GM12801 (cell line): ENCODE data around the gene MLLT1.

Experiments used
- TF ChIP-seq, protein P1 (sequence below): IDR thresholded peaks from one replicate; pipeline ENCODE4 v1.5.1; 2011; ENCODE audit warnings: control low read depth; ENCODE audit not compliant: insufficient read length; ENCODE audit errors: extremely low read depth

Gene MLLT1, protein sequence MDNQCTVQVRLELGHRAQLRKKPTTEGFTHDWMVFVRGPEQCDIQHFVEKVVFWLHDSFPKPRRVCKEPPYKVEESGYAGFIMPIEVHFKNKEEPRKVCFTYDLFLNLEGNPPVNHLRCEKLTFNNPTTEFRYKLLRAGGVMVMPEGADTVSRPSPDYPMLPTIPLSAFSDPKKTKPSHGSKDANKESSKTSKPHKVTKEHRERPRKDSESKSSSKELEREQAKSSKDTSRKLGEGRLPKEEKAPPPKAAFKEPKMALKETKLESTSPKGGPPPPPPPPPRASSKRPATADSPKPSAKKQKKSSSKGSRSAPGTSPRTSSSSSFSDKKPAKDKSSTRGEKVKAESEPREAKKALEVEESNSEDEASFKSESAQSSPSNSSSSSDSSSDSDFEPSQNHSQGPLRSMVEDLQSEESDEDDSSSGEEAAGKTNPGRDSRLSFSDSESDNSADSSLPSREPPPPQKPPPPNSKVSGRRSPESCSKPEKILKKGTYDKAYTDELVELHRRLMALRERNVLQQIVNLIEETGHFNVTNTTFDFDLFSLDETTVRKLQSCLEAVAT

DNA sequence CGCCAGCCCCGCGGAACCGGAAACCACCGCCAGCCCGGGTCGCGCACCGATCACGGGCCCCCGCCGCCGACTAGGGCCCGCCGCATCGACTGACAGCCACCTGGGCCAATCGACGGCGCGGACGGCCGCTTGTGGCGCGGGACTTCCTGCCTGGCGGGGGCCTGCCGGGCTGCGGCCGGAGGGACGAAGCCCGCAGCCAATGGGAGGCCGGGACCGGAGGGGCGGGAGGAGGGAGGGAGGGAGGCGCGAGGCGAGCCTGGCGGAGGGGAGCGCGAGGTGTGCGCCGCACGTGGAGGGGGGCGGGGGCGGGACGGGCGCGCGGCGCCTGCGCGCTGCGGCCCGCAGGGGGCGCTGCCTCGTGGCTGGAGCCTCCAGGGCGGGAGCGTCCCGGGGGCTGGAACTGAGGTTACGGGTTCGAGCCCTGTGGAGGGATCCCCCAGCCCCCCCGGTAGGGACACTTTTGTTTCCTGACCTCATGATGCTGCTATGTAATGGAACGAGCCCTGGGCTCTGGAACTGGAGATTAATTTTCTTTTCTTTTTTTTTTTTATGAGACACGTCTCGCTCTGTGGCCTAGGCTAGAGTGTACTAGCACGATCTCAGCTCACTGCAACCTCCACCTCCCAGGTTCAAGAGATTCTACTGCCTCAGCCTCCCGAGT, at the start of gene MLLT1:
MLLT1 (minus strand) TSS at position 45 of the 661 bp plus-strand sequence. CDS start 191 bp downstream, outside the sequence.
- TF ChIP-seq, protein P1, sequence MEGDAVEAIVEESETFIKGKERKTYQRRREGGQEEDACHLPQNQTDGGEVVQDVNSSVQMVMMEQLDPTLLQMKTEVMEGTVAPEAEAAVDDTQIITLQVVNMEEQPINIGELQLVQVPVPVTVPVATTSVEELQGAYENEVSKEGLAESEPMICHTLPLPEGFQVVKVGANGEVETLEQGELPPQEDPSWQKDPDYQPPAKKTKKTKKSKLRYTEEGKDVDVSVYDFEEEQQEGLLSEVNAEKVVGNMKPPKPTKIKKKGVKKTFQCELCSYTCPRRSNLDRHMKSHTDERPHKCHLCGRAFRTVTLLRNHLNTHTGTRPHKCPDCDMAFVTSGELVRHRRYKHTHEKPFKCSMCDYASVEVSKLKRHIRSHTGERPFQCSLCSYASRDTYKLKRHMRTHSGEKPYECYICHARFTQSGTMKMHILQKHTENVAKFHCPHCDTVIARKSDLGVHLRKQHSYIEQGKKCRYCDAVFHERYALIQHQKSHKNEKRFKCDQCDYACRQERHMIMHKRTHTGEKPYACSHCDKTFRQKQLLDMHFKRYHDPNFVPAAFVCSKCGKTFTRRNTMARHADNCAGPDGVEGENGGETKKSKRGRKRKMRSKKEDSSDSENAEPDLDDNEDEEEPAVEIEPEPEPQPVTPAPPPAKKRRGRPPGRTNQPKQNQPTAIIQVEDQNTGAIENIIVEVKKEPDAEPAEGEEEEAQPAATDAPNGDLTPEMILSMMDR = no peak

DNA sequence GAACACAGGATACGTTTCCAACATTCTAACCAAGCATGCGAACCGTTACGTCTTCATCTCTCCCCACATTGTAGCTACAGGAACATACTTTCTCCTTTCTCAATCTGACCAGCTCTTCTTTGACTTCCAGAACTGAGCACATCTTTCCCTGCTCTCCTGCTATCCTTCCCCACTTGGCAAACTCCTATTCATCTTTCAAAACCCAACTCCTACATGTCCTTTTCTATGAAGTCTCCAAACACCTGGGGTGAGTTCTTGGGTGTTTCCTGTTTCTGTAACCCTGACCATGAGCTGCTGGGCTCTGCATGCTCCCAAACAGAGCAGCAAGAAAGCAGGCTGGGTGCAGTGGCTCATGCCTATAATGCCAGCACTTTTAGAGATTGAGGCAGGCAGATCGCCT, 47.0 kb upstream of the MLLT1 start:
- TF ChIP-seq, protein P1 = no peak

DNA sequence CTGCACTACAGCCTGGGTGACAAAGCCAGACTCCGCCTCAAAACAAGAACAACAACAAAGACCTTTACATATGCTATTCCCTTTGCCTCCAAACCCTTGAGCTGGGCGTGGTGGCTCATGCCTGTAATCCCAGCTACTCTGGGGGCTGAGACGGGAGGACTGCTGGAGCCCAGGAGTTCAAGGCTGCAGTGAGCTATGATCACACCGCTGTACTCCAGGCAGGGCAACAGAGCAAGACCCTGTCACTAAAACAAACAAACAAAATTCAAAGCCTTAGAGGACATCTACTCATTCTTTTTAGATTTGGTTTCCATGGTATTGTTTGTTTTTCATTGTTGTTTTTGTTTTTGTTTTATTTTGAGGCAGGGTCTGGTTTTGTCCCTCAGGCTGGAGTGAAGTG, 45.8 kb upstream of the MLLT1 start:
- TF ChIP-seq, protein P1 = no peak

DNA sequence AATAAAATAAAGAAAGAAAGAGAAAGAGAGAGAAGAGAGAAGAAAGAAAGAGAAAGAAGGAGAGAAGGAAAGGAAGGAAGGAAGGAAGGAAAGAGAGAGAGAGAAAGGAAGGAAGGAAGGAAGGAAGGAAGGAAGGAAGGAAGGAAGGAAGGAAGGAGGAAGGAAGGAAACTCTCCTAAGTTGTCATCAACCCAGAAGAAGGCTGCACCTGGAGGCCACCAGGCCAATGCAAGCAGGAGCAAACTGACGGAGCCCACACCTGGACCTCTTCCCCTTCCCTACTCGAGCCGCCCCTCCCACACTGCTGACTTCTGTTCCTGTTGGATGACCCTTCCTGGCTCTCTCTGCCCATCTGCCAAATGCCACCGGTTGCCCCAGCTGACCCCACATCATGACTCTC, 45.0 kb upstream of the MLLT1 start:
- TF ChIP-seq, protein P1 = no peak

DNA sequence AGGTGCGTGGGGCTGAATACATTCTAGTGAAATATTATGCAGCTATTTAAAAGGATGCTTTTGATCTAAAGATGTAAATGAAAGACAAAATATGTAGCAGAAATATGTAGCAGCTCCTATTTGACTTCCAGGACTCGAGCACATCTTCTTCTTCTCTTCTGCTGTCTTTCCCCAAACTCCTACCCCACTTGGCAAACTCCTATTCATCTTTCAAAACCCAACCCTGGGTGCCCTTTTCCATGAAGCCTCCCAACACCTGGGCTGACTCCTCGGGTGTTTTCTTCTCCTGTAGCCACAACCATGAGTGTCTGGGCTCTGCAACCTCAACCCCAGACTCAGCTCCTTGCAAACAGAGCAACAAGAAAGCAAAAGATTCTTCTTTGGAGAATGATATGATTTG, 42.5 kb upstream of the MLLT1 start:
- TF ChIP-seq, protein P1 = no peak

DNA sequence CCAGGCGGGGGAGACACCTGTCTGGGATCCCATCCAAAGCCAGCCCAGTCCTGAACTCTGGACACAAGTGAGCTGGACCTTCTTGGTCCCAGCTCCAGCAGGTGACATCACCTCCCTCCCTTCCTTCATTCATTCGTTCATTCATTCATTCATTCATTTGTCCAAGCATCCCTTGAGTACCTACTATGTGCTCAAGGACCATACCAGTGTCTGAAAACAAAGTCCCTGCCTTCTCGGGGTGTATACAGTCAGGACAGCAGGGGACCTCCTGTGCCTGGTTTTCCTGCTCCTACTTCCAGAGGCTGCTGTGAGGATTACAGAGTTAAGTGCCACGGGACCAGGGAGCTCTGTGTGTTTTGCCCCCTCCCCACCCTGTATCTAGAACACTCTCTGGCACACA, 39.6 kb upstream of the MLLT1 start:
- TF ChIP-seq, protein P1 = no peak

DNA sequence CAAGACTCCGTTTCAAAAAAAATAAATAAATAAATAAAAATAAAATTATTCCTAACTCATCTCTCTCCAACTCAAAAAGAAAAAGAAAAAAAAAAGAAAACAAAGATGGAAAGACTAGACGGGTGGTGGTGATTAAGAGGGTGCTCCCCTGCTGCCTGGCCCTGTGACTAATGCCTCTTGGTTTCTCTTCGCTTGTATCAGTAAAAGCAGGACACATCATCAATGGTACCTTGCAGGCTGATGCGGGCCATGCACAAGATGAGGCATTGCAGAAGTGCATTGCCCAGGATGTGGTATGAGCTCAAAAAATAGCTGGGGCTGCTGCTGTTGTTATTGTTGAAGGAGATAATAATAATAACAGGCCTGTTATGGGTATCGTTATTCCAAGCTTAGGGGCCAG, 39.0 kb upstream of the MLLT1 start:
- TF ChIP-seq, protein P1 = no peak
